HG03460 (cell line): ENCODE results near the gene KRTAP22-2.

ENCODE experiments used
- ATAC-seq: cut with Tn5 transposase; IDR thresholded peaks from one replicate; pipeline ENCODE4 v1.9.1; 2021; ENCODE audit not compliant: unreplicated experiment

The KRTAP22-2 gene

DNA sequence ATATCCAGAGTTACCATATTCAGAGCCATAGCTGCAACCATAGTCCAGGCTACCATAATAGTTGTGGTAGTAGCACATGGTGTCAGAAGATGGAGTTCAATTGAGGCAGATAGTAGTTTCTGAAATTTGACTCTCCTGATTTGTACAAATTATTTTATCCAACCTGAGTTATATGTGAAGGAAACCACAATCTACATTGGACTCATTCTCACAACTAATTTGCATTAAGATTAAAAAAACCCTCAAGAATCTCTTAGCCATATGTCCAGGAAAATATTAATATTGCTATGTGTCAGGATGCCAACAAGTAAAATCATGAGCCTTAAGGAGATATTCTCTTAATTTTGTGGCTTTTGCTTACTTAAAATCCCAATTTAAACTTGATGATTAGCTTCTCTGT is at the start of gene KRTAP22-2:
TSS of gene KRTAP22-2 (minus strand) at position 101 of the 400 bp plus-strand sequence.
- no peak for ATAC-seq

DNA sequence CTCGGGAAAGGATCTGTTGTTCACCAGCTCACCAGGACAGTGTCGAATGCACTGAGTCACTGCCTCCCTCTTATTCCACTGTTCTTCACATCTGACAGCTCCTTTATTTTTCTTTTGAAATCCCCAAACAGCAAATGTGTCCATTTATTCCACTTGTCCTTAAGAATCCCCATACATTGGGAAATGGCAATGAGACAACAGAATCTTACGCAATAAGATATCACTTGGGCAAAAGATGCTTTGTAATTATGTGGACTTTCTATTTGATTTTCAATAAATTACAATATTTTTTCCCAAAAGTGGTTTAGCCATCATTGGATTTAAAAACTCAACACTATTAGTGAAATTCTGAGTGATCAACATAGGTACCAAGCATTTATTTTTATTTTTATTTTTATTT is 48.5 kb upstream of the KRTAP22-2 start:
- ATAC-seq, result no peak

DNA sequence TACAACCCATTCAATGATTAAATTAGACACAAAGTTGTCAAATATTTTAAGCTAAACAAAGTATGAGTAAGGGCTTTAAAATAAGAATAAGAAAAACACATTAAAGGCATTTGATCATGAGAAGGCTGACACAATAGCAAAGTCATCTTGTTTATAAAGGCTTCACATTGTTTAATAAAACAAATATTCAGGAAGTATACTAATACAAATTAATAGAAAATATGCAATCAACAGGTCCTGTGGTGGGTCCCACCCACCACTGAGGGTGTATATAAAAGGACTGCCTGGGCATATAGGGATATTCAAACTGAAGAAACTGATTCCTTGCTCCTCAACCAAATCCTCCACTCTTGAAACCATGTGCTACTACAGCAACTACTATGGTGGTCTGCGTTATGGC is 44.7 kb upstream of the KRTAP22-2 start, which contains the start of gene KRTAP20-2:
TSS of gene KRTAP20-2 (plus strand) at position 301 of the 400 bp plus-strand sequence. CDS start at position 359, 58 bp downstream.
- ATAC-seq, result no peak

DNA sequence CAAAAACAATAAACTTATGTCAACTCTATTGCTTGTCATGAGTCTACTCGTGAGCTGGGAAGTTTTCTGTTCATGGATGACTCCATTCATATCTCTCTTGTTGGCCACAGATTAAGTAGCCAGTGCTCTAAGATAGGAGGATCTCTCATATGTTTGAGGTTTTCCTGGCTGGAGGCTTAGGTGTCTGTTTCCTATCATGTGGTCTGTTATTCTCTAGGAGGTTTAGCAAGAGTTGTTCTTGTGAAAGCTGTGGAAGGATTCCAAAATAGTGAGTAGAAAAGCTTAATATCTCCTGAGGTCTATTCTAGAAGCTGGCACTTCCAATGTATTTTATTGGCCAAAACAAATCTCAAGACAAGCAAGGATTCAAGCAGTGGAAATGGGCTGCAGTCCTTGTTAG is 39.0 kb upstream of the KRTAP22-2 start:
- no peak for ATAC-seq

DNA sequence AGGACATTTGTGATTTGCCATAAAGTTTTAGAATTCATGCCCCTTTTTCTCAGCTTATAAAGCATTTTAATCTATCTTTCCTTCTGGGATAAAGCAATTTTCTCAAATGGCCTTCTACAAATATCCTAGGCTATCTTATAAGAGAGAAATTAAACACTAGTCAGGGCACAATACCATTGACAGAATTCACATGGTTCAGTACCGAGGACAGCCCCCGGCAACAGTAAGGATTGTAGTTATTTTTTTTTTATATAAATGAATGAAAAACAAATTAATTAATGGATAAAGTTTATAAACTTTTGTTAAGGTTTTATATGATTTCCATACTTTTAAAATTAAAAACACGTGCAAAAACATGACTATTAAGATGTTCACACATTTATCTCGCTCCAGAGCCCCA is 37.9 kb upstream of the KRTAP22-2 start:
- no peak for ATAC-seq

DNA sequence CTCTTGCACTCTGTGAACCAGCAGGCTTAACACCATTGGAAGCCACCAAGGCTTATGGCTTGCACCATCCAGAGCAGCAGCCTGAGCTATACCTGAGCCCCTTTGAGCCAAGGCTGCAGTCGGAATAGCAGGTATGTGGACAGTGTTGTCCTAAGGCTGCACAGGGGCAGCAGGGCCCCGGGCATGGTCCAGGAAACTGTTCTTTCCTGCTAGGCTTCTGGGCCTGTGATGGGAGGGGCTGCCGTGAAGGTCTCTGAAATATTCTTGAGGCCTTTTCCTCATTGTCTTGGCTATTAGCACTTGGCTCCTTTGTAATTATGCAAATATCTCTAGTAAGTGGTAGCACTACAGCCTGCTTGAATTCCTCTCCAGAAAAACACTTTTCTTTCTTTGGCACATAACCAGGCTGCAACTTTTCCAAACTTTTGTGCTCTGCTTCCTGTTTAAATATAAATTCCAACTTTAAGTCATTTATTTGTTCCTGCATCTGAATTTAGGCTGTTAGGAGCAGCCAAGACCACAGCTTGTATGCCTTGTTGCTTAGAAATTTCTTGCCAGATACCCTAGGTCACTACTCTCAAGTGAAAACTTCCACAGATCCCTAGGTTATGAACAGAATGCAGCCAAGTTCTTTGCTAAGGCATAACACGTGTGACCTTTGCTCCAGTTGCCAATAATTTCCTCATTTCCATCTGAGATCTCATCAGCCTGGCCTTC is 35.4 kb upstream of the KRTAP22-2 start:
- no peak for ATAC-seq

DNA sequence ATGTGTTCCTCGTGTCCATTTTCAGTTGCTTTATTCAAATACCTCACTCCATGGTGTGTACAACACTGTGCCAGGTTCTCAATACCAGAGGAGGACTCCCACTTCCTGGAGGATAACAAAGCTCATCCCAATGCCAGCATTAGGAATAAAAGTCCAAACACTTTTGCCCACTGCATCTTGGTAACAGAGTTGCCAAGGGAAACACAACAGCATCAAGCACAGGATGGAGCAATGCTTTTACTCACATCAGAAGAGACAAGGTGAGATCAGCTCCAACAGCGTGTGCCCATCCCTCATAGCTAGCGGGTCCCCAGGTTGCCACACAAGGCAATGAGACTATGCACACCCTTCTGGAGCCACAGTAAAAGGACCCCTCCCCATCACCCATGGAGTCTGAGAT is 33.2 kb upstream of the KRTAP22-2 start:
- no peak for ATAC-seq

DNA sequence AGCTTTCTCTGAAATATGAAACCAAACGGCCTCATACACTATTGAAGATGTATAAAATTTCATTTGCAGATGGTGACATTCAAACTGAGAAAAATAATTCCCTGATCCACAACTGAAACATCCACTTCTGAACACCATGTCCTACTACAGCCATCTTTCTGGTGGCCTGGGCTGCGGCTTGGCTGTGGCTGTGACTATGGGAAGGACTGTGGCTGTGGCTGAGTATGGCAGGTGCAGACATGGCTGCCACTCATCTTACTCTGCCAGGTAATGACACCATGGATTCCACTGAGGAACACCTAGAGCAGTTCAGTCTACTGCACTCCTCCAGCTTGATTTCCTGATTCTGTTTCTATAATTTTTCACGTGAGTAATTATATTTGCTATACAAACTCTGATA is 30.3 kb upstream of the KRTAP22-2 start, which contains the start of gene KRTAP20-4:
TSS of gene KRTAP20-4 (plus strand) at position 106 of the 400 bp plus-strand sequence.
- no peak for ATAC-seq

DNA sequence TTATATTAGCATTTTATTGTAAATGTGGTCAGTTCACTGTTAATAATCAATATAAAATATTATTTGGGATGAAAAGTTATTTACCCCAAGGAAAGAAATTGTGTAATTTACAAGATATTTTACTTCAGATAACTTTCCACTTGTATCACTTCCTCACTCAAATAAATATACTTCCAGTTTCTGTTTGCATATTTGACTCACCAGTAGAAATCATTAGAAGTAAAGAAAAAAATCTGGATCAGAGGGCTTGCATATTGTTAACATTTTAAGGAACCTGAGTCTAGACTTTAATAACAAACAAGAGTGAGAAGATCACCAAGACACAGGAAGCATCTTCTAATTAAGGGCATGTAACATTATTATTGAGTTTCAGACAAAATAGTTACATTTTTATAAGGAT is 29.9 kb upstream of the KRTAP22-2 start:
- ATAC-seq, result no peak

DNA sequence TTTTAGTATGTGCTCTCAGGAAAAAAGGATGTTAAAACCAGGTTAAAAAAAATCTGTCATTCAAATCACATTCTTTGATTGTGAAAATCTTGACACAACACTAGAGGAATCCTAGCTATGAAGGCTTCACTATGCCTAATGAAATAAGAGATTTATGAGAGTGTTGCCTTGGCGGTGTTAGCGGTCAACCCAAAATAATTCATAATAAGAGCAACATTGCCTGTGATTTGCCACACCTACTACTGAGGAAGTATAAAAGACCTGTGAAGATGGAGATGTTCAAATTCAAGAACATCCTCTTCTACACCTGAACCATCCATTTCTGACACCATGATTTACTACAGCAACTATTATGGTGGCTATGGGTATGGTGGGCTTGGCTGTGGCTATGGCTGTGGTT is 25.9 kb upstream of the KRTAP22-2 start, which contains the start of gene KRTAP20-1:
TSS of gene KRTAP20-1 (plus strand) at position 301 of the 400 bp plus-strand sequence. CDS start at position 331, 30 bp downstream.
- no peak for ATAC-seq

DNA sequence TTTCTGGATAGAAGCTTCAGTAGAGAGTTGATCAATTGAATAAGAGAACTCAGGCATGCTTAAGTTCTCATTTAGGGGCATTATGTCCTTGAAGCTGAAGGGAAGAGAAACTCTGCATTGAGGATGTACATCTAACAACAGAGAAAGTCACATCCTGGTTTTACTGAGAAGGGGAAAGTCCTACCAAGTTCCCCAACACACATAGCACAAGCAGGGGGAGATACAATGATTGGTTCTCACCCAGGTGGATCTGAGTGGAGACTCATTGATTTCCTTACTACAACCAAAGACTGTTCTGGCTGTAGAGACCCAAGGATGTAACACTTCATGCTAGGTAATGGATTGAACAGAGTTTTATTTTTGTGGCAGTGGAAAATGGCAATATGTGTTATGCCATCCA is 25.0 kb upstream of the KRTAP22-2 start:
- ATAC-seq, result no peak

DNA sequence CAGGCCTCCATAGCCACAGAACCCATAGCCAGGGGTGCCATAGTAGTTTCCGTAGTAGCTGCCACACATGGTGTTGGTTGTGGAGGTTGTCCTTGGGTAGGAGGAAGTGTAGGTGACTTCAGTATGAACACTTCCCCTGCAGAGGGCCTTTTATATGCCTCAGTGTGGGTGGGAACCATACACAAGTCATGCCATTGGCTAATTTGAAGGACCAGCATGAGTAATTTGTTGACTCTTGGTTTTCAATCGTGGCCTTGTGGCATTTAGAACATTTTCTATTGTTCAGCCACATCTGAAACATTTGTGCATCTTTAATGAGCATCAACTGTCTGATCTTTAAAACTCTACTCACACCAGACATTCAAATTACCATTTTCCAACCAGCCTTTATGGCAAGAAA is 23.6 kb upstream of the KRTAP22-2 start, which contains the start of gene KRTAP6-1:
TSS of gene KRTAP6-1 (minus strand) at position 95 of the 400 bp plus-strand sequence. CDS start at position 69, 26 bp downstream.
- no peak for ATAC-seq

DNA sequence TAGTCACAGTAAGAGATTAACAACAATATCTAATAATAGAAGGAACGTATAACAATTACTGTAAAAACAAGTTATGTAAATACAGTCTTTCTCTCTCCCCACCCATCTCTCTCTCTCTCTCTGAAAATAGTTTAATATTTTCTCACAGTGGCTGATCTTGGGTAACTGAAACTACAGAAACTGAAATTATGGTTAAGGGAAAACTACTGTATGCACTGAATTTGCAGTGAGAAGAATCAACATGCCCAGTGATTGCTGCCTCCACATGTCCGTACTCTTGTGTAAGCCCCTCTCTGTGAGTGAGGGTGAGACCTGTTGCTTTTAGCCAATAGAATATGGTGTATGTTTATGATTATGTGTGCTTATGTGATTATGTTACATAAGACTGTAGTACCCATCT is 21.9 kb upstream of the KRTAP22-2 start:
- no peak for ATAC-seq

DNA sequence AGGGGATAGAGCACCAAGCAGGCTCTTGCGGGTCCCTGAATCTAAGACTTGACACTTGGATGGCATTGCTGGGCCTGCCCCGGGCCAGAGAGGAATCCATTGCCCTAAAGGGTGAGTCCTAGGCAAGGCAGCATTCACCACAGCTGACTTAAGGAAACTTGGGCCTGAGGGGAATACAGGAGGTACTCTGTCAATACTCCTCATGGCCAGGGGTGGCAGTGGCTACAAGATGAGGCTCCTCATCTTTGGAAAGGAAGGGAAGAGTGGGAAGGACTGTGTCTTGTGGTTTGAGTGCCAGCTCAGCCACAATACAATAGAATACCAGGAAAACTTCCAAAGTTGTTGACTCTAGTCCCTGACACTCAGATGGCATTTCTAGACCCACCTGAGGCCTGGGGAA is 15.8 kb upstream of the KRTAP22-2 start:
- no peak for ATAC-seq

DNA sequence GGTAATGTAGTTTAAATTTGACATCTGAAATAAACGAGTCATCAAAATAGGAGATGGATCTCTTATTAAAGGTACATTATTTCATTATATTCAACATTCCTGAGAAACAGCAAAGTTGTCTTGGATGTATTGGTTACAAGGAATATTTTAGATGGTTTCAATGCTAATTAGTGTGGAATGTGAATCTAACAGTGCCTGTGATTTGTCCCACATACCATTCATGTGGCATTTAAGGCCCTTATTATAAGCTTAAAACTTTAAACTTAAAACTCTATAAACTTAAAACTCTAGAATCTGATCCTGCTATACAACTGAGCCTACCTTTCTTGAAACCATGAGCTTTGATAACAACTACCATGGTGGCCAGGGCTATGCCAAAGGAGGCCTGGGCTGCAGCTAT is 10.6 kb upstream of the KRTAP22-2 start, which contains the start of gene KRTAP22-1:
TSS of gene KRTAP22-1 (plus strand) at position 301 of the 400 bp plus-strand sequence.
- ATAC-seq, result no peak

DNA sequence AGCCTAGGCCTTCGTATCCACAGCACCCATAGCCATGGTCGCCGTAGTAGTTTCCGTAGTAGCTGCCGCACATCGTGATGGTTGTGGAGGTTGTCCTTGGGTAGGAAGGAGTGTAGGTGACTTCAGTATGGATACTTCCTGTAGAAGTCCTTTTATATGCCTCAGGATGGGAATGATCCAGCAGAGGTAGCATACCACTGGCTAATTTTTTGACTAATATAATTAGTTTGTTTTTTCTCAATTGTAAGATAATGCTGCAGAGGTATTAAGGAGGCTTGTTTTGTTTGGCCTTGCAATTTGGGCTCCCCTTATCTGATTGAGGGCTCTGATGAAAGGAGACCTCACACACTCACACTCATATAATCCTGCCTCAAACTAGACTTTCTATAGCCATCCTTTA is 8.6 kb upstream of the KRTAP22-2 start, which contains the start of gene KRTAP6-2:
TSS of gene KRTAP6-2 (minus strand) at position 101 of the 400 bp plus-strand sequence. CDS start at position 73, 28 bp downstream.
- ATAC-seq, result no peak

DNA sequence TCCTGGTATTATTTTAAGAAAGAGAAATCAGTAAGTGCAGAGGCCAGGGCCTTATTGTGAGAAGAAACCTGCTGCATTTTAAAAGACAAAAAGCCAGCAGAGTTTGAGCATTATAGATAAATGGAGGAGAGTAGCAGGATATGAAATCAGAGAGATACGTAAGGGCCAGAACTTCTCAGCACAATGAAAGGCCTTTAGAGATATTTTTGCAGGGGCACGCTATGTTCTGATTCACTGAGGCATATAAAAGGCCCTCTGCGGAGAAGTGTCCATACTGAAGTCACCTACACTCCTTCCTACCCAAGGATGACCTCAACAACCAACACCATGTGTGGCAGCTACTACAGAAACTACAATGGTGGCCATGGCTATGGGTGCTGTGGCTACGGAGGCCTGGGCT is 1.9 kb upstream of the KRTAP22-2 start, which contains the start of gene KRTAP6-3:
TSS of gene KRTAP6-3 (plus strand) at position 301 of the 400 bp plus-strand sequence. CDS start at position 307, 6 bp downstream.
- no peak for ATAC-seq

DNA sequence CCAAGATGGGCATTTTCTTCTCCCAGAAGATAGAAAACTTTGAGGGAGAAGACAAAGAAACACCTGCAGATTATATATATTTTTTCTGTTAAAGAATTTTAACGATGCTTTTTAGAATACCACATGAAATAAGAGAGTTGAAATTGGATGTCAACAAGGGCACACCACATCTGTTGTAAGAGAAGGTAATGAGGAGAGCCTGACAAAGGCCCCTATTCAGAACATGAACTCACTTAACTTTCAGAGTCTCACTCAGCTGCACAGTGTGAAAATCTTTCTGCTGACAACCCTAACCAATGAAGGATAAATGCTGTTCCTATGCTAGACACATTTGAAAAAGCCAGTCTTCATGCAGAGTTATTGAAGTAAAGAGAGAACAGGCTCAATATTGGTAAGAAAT is 7.3 kb downstream of the KRTAP22-2 start:
- ATAC-seq, result no peak

DNA sequence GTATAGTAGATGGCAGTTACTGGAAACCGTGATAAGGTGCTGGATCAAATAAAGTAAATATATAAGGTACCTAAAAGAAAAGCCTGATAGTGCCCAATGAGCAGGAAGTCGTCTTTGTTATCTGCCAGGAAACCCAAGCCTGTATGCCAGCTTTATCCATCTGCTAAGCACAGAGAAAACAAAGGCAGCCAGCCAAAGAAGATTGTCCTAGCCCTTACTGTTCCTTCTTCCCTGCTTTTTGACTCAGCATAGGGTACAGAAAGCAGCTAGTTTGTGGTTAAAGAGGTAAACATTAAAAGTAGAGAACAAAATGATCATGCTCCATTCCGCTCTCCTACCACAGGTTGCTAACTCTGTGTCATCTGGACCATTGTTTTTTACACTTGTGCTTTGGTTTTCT is 10.1 kb downstream of the KRTAP22-2 start:
- ATAC-seq, result no peak

DNA sequence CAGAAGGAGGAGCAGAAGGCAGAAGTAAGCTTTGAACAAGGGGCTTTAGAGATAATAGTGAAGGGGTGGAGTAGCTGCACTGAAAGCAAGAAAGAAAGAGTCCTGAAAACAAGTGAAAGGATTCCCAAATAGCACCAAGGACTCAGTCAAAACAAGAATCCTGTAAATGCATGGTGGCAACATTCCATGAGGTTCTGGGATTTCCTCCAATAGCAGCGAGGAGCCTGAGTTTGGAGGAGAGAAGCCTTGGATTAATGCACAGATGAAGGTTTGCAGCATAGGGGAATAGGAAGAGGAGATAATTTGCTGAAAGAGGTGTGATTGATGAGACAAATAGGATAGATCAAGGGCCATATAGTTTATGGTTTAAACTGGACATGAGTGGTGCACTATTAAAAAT is 10.9 kb downstream of the KRTAP22-2 start:
- no peak for ATAC-seq

DNA sequence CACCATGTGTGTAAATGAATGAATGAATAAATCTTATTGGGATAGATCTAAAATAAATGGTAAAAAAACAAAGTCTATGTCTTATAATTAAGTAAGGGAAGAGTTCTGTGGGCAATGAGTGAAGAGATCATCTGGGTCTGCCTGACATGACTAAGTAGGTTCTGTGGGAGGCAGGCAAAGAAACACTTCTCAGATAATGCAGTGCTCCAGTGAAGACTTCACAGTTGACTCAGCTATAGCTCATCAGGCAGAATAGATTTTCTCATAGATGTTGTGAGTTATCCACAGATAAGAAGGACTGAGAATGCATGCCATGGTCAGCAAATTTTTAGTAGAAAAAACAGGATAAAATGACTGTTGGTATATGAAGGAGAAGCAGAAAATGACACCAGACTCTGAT is 12.4 kb downstream of the KRTAP22-2 start:
- no peak for ATAC-seq

DNA sequence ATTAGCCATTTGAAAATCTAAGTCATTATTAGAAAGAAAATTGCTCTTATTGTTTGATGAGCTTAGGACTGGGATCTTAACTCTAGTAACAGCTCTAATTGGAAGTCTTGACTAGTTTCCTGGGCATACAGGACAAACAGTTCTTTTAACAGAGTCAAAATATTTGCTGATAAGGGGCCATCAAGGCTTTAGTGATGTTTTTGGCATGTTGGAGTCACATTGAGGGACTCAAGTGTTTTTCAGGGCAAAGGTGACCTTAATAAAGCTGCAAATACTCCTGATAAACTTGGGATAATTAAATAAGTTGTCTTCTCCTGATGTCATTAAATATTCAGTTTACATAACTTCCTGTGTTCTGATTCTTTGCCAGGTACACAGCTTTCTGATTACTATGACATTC is 22.6 kb downstream of the KRTAP22-2 start:
- ATAC-seq, result no peak
